Gastrocnemius medialis (tissue), 4 donors: ENCODE results near the gene OCRL.

Experiments
- POLR2A ChIP-seq, 2 donors: fragments of 450-650 bp; IDR thresholded peaks; one replicate each; pipeline ENCODE4 v1.6.1; 2017; ENCODE audit warnings: antibody characterized with exemption in 2 of 2, mild to moderate bottlenecking in 2 of 2, moderate library complexity in 2 of 2
- TF ChIP-seq, protein P1 (sequence below), 5 experiments: fragments of 450-650 bp in 3 of 5; fragments of 200-600 bp in 2 of 5; sonication (generic) in 2 of 5; IDR thresholded peaks in 4 of 5; conservative IDR thresholded peaks in 1 of 5; 1 replicate in 4 of 5; 2 replicates in 1 of 5; pipeline ENCODE4 v1.5.1; 2016 to 2019; ENCODE audit warnings: antibody characterized with exemption in 5 of 5, mild to moderate bottlenecking in 3 of 5, moderate library complexity in 3 of 5

GRCh38 chrX:129525162-129525561 lies 14.9 kb upstream of the OCRL start:
- TF ChIP-seq, protein P1, sequence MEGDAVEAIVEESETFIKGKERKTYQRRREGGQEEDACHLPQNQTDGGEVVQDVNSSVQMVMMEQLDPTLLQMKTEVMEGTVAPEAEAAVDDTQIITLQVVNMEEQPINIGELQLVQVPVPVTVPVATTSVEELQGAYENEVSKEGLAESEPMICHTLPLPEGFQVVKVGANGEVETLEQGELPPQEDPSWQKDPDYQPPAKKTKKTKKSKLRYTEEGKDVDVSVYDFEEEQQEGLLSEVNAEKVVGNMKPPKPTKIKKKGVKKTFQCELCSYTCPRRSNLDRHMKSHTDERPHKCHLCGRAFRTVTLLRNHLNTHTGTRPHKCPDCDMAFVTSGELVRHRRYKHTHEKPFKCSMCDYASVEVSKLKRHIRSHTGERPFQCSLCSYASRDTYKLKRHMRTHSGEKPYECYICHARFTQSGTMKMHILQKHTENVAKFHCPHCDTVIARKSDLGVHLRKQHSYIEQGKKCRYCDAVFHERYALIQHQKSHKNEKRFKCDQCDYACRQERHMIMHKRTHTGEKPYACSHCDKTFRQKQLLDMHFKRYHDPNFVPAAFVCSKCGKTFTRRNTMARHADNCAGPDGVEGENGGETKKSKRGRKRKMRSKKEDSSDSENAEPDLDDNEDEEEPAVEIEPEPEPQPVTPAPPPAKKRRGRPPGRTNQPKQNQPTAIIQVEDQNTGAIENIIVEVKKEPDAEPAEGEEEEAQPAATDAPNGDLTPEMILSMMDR (IDR thresholded peaks at IDR 0.05 in 4 of 5, conservative IDR thresholded peaks at IDR 0.05 in 1 of 5), result no peak
- no peak for TF ChIP-seq POLR2A (IDR thresholded peaks at IDR 0.05)
